H9 (cell line): ENCODE results near the gene PCSK6. TPM values are rescaled to one million over a fixed set of nuclear protein-coding genes. Genes with fewer than 3 reads are reported as not detected.

Source experiments
- DNase-seq: peaks from one replicate; pipeline ENCODE4 v3.0.0-alpha.2; 2017
- H2AFZ ChIP-seq: one replicate; pipeline ENCODE4 v1.6.1; 2013; ENCODE audit warnings: mild to moderate bottlenecking, low read length, control low read depth, moderate library complexity
- H2AK5ac ChIP-seq: 2 replicates; pipeline ENCODE4 v1.6.1; 2013; ENCODE audit warnings: low read length, control low read depth, mixed read lengths; ENCODE audit not compliant: insufficient read length
- H2BK120ac ChIP-seq: one replicate; pipeline ENCODE4 v1.6.1; 2013; ENCODE audit warnings: low read depth, mild to moderate bottlenecking, low read length, control low read depth, inconsistent platforms; ENCODE audit not compliant: poor library complexity, severe bottlenecking
- H2BK12ac ChIP-seq: 2 replicates; pipeline ENCODE4 v1.6.1; 2013; ENCODE audit warnings: low read length, control low read depth, mixed read lengths, low read depth; ENCODE audit not compliant: insufficient read length
- H2BK15ac ChIP-seq: 2 replicates; pipeline ENCODE4 v1.6.1; 2013; ENCODE audit warnings: low read depth, low read length, control low read depth
- H2BK20ac ChIP-seq: one replicate; pipeline ENCODE4 v1.6.1; 2013; ENCODE audit warnings: low read depth, mild to moderate bottlenecking, low read length, control low read depth, inconsistent platforms; ENCODE audit not compliant: poor library complexity, severe bottlenecking
- H2BK5ac ChIP-seq: 2 replicates; pipeline ENCODE4 v1.6.1; 2013; ENCODE audit warnings: low read length, control low read depth, mixed read lengths; ENCODE audit not compliant: insufficient read length
- H3K14ac ChIP-seq: 2 replicates; pipeline ENCODE4 v1.6.1; 2013; ENCODE audit warnings: low read length, control low read depth; ENCODE audit not compliant: insufficient read depth
- H3K18ac ChIP-seq: 2 replicates; pipeline ENCODE4 v1.6.1; 2013; ENCODE audit warnings: low read depth, mild to moderate bottlenecking, mixed read lengths, low read length, control low read depth; ENCODE audit not compliant: insufficient read length
- H3K23ac ChIP-seq: 2 replicates; pipeline ENCODE4 v1.6.1; 2013; ENCODE audit warnings: low read length, control low read depth, mixed read lengths, low read depth; ENCODE audit not compliant: insufficient read length
- H3K23me2 ChIP-seq: 2 replicates; pipeline ENCODE4 v1.6.1; 2013; ENCODE audit warnings: low read depth, mild to moderate bottlenecking, mixed read lengths, low read length, control low read depth; ENCODE audit not compliant: insufficient read length, poor library complexity, severe bottlenecking
- H3K27ac ChIP-seq: 2 replicates; pipeline ENCODE4 v1.5.1; 2013; ENCODE audit warnings: low read length, control low read depth, mixed read lengths, low read depth; ENCODE audit not compliant: insufficient read length
- H3K27me3 ChIP-seq: 2 replicates; pipeline ENCODE4 v1.6.1; 2013; ENCODE audit warnings: low read length, control low read depth, inconsistent platforms; ENCODE audit not compliant: insufficient read depth
- H3K4ac ChIP-seq: 2 replicates; pipeline ENCODE4 v1.6.1; 2013; ENCODE audit warnings: low read depth, mild to moderate bottlenecking, control low read depth, inconsistent platforms, low read length, moderate library complexity
- H3K4me1 ChIP-seq: 2 replicates; pipeline ENCODE4 v1.6.1; 2013; ENCODE audit warnings: low read length, control low read depth, inconsistent platforms; ENCODE audit not compliant: insufficient read depth
- H3K4me2 ChIP-seq: 2 replicates; pipeline ENCODE4 v1.6.1; 2013; ENCODE audit warnings: low read length, control low read depth, mixed read lengths; ENCODE audit not compliant: insufficient read length, insufficient read depth
- H3K56ac ChIP-seq: 2 replicates; pipeline ENCODE4 v1.6.1; 2013; ENCODE audit warnings: low read depth, mild to moderate bottlenecking, mixed read lengths, low read length, control low read depth; ENCODE audit not compliant: insufficient read length
- H3K79me1 ChIP-seq: 2 replicates; pipeline ENCODE4 v1.6.1; 2013; ENCODE audit warnings: low read depth, mild to moderate bottlenecking, moderate library complexity, low read length, control low read depth, inconsistent platforms; ENCODE audit not compliant: insufficient read depth, poor library complexity, severe bottlenecking
- H3K79me2 ChIP-seq: 2 replicates; pipeline ENCODE4 v1.6.1; 2013; ENCODE audit warnings: low read length, control low read depth, inconsistent platforms; ENCODE audit not compliant: insufficient read depth
- H3K9ac ChIP-seq: 2 replicates; pipeline ENCODE4 v1.6.1; 2013; ENCODE audit warnings: low read length, control low read depth, mixed read lengths; ENCODE audit not compliant: insufficient read length; ENCODE audit errors: extremely low read depth
- H3K9me3 ChIP-seq: one replicate; pipeline ENCODE4 v1.6.1; 2013; ENCODE audit warnings: low read depth, low read length, inconsistent platforms; ENCODE audit not compliant: control insufficient read depth
- H3T11ph ChIP-seq: one replicate; pipeline ENCODE4 v1.6.1; 2013; ENCODE audit warnings: mild to moderate bottlenecking, low read length, control low read depth, inconsistent platforms
- H4K20me1 ChIP-seq: one replicate; pipeline ENCODE4 v1.6.1; 2013; ENCODE audit not compliant: control insufficient read depth, insufficient read length, insufficient read depth
- H4K5ac ChIP-seq: 2 replicates; pipeline ENCODE4 v1.6.1; 2013; ENCODE audit warnings: low read depth, mild to moderate bottlenecking, mixed read lengths, low read length, control low read depth; ENCODE audit not compliant: insufficient read length
- H4K8ac ChIP-seq: replicated peaks from 2 replicates; pipeline ENCODE4 v1.6.1; 2013; ENCODE audit warnings: low read length, control low read depth, mixed read lengths, low read depth; ENCODE audit not compliant: insufficient read length
- H4K91ac ChIP-seq: 2 replicates; pipeline ENCODE4 v1.6.1; 2013; ENCODE audit warnings: low read depth, mild to moderate bottlenecking, moderate library complexity, mixed read lengths, low read length, control low read depth; ENCODE audit not compliant: insufficient read length
- H3K27ac Mint-ChIP-seq, 3 experiments: 2 replicates in 2 of 3; 3 replicates in 1 of 3; pipeline ENCODE4 v1.8.0; 2020 to 2021; ENCODE audit warnings: mixed read lengths in 3 of 3, mild to moderate bottlenecking in 1 of 3, moderate library complexity in 1 of 3
- H3K27me3 Mint-ChIP-seq: 2 replicates; pipeline ENCODE4 v1.8.0; 2021; ENCODE audit warnings: low read depth, mild to moderate bottlenecking, moderate library complexity, mixed read lengths
- H3K36me3 Mint-ChIP-seq, 3 experiments: 2 replicates in 2 of 3; 3 replicates in 1 of 3; pipeline ENCODE4 v1.8.0; 2020 to 2021; ENCODE audit warnings: low read depth in 3 of 3, mixed read lengths in 3 of 3; ENCODE audit not compliant: insufficient read depth in 1 of 3
- H3K4me1 Mint-ChIP-seq, 2 experiments: 2 replicates each; pipeline ENCODE4 v1.8.0; 2020; ENCODE audit warnings: mixed read lengths in 2 of 2
- H3K4me3 Mint-ChIP-seq, 2 experiments: 2 replicates in 1 of 2; 3 replicates in 1 of 2; pipeline ENCODE4 v1.8.0; 2020 to 2021; ENCODE audit warnings: mild to moderate bottlenecking in 2 of 2, mixed read lengths in 2 of 2, moderate library complexity in 1 of 2
- H3K9me3 Mint-ChIP-seq, 2 experiments: 2 replicates in 1 of 2; 3 replicates in 1 of 2; pipeline ENCODE4 v1.8.0; 2020; ENCODE audit warnings: mild to moderate bottlenecking in 2 of 2, mixed read lengths in 2 of 2, moderate library complexity in 1 of 2
- WGBS: extraction: QIAGEN DNeasy Blood & Tissue Kit; methylation state at CpG from one replicate; pipeline ENCODE4 v1.1.7; 2013; ENCODE audit warnings: missing lambda C conversion rate, low lambda C conversion rate, mixed read lengths; ENCODE audit not compliant: insufficient read length; ENCODE audit errors: extremely low coverage; 5-methylcytosine and 5-hydroxymethylcytosine counted together
- total RNA-seq: library from RNA; stranded (reverse); gene quantifications from 2 replicates; pipeline ENCODE4 v1.2.1, GENCODE V29; 2021
- TF ChIP-seq, protein P1 (sequence below): fragments of 200-600 bp; sonication (generic); conservative IDR thresholded peaks from 3 replicates; pipeline ENCODE4 v1.8.0; 2021; ENCODE audit warnings: antibody characterized with exemption, mild to moderate bottlenecking

Gene PCSK6
- total RNA-seq, 1 experiment from 2014 or later: 4.0 TPM

DNA sequence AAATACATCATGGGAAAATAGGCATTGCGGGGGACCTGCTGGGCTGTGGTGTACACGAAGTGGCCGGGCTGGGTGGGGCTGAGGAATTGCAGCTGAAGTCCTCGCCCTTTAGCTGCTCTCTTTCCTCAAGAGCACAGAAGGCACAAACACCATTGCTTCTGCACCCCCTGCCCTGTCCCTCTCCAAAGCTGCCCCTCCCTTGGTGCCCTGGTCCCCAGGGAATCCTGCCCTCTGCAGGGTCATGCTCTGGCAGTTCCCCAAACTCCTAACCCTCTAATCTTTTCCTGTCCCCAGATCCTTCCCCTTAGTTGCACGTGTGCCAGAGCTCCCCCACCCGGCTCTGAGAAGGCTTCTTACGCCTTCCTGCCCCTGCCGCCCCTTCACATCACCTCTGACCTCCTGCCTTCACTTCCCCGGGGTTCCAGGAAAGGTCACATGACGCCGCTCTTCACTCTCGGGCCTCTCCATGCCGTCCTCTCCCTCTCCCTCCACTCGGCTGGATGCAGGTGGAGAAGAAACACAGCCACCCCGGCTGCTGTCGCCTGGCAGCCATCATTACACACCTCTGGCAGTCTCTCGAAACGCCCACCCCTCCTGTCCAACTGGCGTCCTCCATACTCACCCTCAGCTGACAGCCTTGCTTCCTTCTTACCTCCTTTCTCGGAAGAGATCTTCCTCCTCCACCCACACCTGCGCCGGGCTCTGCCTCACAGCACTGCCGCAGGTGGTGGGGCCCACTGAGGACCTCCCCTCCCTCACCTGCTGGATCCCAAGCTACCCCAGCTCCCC lies 6.9 kb upstream of the PCSK6 start:
- H3K4me3 Mint-ChIP-seq: no peak overlapping the region; a peak in 1 of 5 replicates
- no peaks in the 10 kb centered on the region for H3K9me3 ChIP-seq
- H3K27me3 Mint-ChIP-seq: peaks cover 58% of the 10 kb centered on the region
- no peak overlapping the region for H2BK120ac ChIP-seq
- DNase-seq: no peak
- H3T11ph ChIP-seq: no peak overlapping the region
- no peak overlapping the region; a peak in 2 of 7 replicates for H3K27ac Mint-ChIP-seq
- no peak overlapping the region; the same call in 1 of the 2 replicates for H3K14ac ChIP-seq
- no peaks in the 10 kb centered on the region for H3K79me1 ChIP-seq
- H4K91ac ChIP-seq: no peak overlapping the region
- no peaks in the 10 kb centered on the region for H4K20me1 ChIP-seq
- H4K5ac ChIP-seq: no peak overlapping the region
- no peak overlapping the region for H2BK12ac ChIP-seq
- H2BK20ac ChIP-seq: no peak overlapping the region
- H3K4ac ChIP-seq: no peak overlapping the region
- no peaks in the 10 kb centered on the region for H3K4me1 ChIP-seq
- no CpG with 5 or more reads among the region's 23 CpGs for WGBS
- no peak overlapping the region for H3K27ac ChIP-seq
- TF ChIP-seq, protein P1, sequence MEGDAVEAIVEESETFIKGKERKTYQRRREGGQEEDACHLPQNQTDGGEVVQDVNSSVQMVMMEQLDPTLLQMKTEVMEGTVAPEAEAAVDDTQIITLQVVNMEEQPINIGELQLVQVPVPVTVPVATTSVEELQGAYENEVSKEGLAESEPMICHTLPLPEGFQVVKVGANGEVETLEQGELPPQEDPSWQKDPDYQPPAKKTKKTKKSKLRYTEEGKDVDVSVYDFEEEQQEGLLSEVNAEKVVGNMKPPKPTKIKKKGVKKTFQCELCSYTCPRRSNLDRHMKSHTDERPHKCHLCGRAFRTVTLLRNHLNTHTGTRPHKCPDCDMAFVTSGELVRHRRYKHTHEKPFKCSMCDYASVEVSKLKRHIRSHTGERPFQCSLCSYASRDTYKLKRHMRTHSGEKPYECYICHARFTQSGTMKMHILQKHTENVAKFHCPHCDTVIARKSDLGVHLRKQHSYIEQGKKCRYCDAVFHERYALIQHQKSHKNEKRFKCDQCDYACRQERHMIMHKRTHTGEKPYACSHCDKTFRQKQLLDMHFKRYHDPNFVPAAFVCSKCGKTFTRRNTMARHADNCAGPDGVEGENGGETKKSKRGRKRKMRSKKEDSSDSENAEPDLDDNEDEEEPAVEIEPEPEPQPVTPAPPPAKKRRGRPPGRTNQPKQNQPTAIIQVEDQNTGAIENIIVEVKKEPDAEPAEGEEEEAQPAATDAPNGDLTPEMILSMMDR: no peak
- no peak overlapping the region for H2BK5ac ChIP-seq
- no peak overlapping the region for H2AFZ ChIP-seq
- H2AK5ac ChIP-seq: no peak overlapping the region
- H4K8ac ChIP-seq: no peak overlapping the region
- no peaks in the 10 kb centered on the region for H3K79me2 ChIP-seq
- H3K23me2 ChIP-seq: no peaks in the 10 kb centered on the region
- no peak overlapping the region for H3K4me2 ChIP-seq
- H3K9ac ChIP-seq: no peak overlapping the region
- no peaks in the 10 kb centered on the region for H3K27me3 ChIP-seq
- H3K18ac ChIP-seq: no peak overlapping the region
- no peak overlapping the region for H2BK15ac ChIP-seq
- no peak overlapping the region for H3K56ac ChIP-seq
- no peak overlapping the region for H3K23ac ChIP-seq
- peaks cover 0 to 14% (median 1%) of the 10 kb centered on the region in 3 experiments; a peak in 3 of 7 replicates for H3K36me3 Mint-ChIP-seq
- peaks cover 11 to 14% of the 10 kb centered on the region in 2 experiments for H3K9me3 Mint-ChIP-seq
- peaks cover 31 to 42% of the 10 kb centered on the region in 2 experiments for H3K4me1 Mint-ChIP-seq
